ENCODE measurements around the gene TCF4. TPM values are rescaled to one million over a fixed set of nuclear protein-coding genes. Genes with fewer than 3 reads are reported as not detected.

TCF4 gene
- polyA plus RNA-seq, 1 of the 3 experiments (the other 2 are of a cell fraction), result 39.1 TPM

GRCh38 chr18:55252053-55252675, 335.8 kb downstream of the TCF4 start:
- ChIA-PET POLR2A (interaction anchor here (0.6 kb wide), 1 partner anchor 12 kb away, joined by 3 read pairs; no protein-coding TSS in a partner anchor), CTCF (interaction anchor here (2.3 kb wide), 1 partner anchor 18 kb away, joined by 11 read pairs; no protein-coding TSS in a partner anchor)
- Histone ChIP-seq H4K20me1 (ENCODE audit: insufficient read depth) (no peaks in the 10 kb centered on the region), H3K9ac (peak overlapping the region; percentile 10; the same call in 1 of the 2 replicates), H3K4me2 (peak overlapping the region; percentile 66), H3K36me3 (replicated peaks in 1 of 2; ENCODE audit: control insufficient read depth in 1 of 2, insufficient read depth in 2 of 2, low read length in 1 of 2) (peaks cover 41 to 89% of the 10 kb centered on the region in 2 experiments), H2AFZ (ENCODE audit: low read depth) (no peak overlapping the region), H3K27ac (ENCODE audit: low read depth in 2 of 2, low read length in 1 of 2) (peak overlapping the region; percentile 87 to 90), H3K4me1 (ENCODE audit: control insufficient read depth in 1 of 2, insufficient read depth in 2 of 2, low read depth in 1 of 2, low read length in 1 of 2) (peaks cover 36 to 55% of the 10 kb centered on the region in 2 experiments), H3K9me3 (no peaks in the 10 kb centered on the region), H3K4me3 (ENCODE audit: low read depth in 2 of 2, low read length in 1 of 2) (no peak overlapping the region), H3F3A (replicated peaks; ENCODE audit: insufficient read depth) (peaks cover 59% of the 10 kb centered on the region), H3K9me2 (no peaks in the 10 kb centered on the region), H3K27me3 (ENCODE audit: insufficient read depth) (no peaks in the 10 kb centered on the region), H3K79me2 (ENCODE audit: insufficient read depth) (peaks cover 35% of the 10 kb centered on the region; the same call in 1 of the 2 replicates)
- DNase-seq, result no peak
- 64% methylated on average over 7 of the region's 7 CpGs for WGBS (ENCODE audit: low lambda C conversion rate)
- TF ChIP-seq NFIC (IDR thresholded peaks at IDR 0.05; ENCODE audit: borderline replicate concordance), result no peak
- TF ChIP-seq FOXJ3 (CRISPR knock-in tag; IDR thresholded peaks at IDR 0.05), result no peak
- no peak for TF ChIP-seq TAF1 (IDR thresholded peaks at IDR 0.05; ENCODE audit: borderline replicate concordance, low read depth, low read length)
- TF ChIP-seq FOXM1 (IDR thresholded peaks at IDR 0.05; ENCODE audit: low read depth), result no peak
- no peak for TF ChIP-seq RCOR1 (IDR thresholded peaks at IDR 0.05; ENCODE audit: low read length)
- no peak for TF ChIP-seq MEF2A (IDR thresholded peaks at IDR 0.05; ENCODE audit: borderline replicate concordance, low read depth)
- no peak for TF ChIP-seq ELF1 (IDR thresholded peaks at IDR 0.05)
- TF ChIP-seq, protein P1, sequence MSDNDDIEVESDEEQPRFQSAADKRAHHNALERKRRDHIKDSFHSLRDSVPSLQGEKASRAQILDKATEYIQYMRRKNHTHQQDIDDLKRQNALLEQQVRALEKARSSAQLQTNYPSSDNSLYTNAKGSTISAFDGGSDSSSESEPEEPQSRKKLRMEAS (IDR thresholded peaks at IDR 0.05; ENCODE audit: low read depth), result no peak
- no peak for TF ChIP-seq REST (IDR thresholded peaks at IDR 0.05; ENCODE audit: low read depth, low read length)
- TF ChIP-seq RFX5 (IDR thresholded peaks at IDR 0.05; ENCODE audit: low read length), result no peak
- no peak for TF ChIP-seq POLR2AphosphoS5 (IDR thresholded peaks at IDR 0.05; ENCODE audit: low read depth, low read length)
- no peak for TF ChIP-seq USF1 (IDR thresholded peaks at IDR 0.05; ENCODE audit: borderline replicate concordance, low read depth)
- TF ChIP-seq GABPA (IDR thresholded peaks at IDR 0.05; ENCODE audit: low read depth), result no peak
- TF ChIP-seq, protein P2, sequence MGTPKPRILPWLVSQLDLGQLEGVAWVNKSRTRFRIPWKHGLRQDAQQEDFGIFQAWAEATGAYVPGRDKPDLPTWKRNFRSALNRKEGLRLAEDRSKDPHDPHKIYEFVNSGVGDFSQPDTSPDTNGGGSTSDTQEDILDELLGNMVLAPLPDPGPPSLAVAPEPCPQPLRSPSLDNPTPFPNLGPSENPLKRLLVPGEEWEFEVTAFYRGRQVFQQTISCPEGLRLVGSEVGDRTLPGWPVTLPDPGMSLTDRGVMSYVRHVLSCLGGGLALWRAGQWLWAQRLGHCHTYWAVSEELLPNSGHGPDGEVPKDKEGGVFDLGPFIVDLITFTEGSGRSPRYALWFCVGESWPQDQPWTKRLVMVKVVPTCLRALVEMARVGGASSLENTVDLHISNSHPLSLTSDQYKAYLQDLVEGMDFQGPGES (IDR thresholded peaks at IDR 0.05; ENCODE audit: low read depth, low read length), result no peak
- TF ChIP-seq YY1 (IDR thresholded peaks at IDR 0.05; ENCODE audit: low read depth), result no peak
- no peak for TF ChIP-seq ZBTB33 (IDR thresholded peaks at IDR 0.05; ENCODE audit: borderline replicate concordance, low read depth)
- TF ChIP-seq SIN3A (IDR thresholded peaks at IDR 0.05; ENCODE audit: borderline replicate concordance, low read depth, low read length), result no peak
- no peak for TF ChIP-seq JUND (IDR thresholded peaks at IDR 0.05)
- no peak for TF ChIP-seq SMC3 (IDR thresholded peaks at IDR 0.05; ENCODE audit: low read depth, low read length)
